GM23338 (cell line): ENCODE measurements around the gene MTRF1L. TPM values are rescaled to one million over a fixed set of nuclear protein-coding genes. Genes with fewer than 3 reads are reported as not detected.

ENCODE experiments used
- ATAC-seq: fragments of 200-7000 bp; cut with Tn5 transposase; 3 replicates; pipeline ENCODE4 v1.9.1; 2020
- DNase-seq: peaks from one replicate; pipeline ENCODE4 v3.0.0-alpha.2; 2015; ENCODE audit warnings: low spot score
- H2AFZ ChIP-seq: fragments of 200-600 bp; sonication (generic); 2 replicates; pipeline ENCODE4 v1.8.0; 2016; ENCODE audit warnings: antibody characterized with exemption, mild to moderate bottlenecking, moderate library complexity
- H3F3A ChIP-seq: fragments of 200-600 bp; sonication (generic); replicated peaks from 2 replicates; pipeline ENCODE4 v1.8.0; 2017; ENCODE audit warnings: antibody characterized with exemption, mixed run types, low read depth
- H3K27ac ChIP-seq: fragments of 200-600 bp; sonication (generic); 2 replicates; pipeline ENCODE4 v1.6.1; 2016; ENCODE audit warnings: low read depth
- H3K27me3 ChIP-seq: fragments of 200-600 bp; sonication (generic); 2 replicates; pipeline ENCODE4 v1.8.0; 2016; ENCODE audit warnings: mild to moderate bottlenecking, mixed run types, moderate library complexity; ENCODE audit not compliant: insufficient read depth
- H3K36me3 ChIP-seq: fragments of 200-600 bp; sonication (generic); 2 replicates; pipeline ENCODE4 v1.8.0; 2016; ENCODE audit warnings: mild to moderate bottlenecking; ENCODE audit not compliant: insufficient read depth
- H3K4me1 ChIP-seq: fragments of 200-600 bp; sonication (generic); 2 replicates; pipeline ENCODE4 v1.8.0; 2016; ENCODE audit warnings: mild to moderate bottlenecking, moderate library complexity; ENCODE audit not compliant: insufficient read depth
- H3K4me2 ChIP-seq: fragments of 200-600 bp; sonication (generic); 2 replicates; pipeline ENCODE4 v1.7.1; 2017; ENCODE audit warnings: mixed run types
- H3K4me3 ChIP-seq: fragments of 200-600 bp; sonication (generic); 2 replicates; pipeline ENCODE4 v1.6.1; 2016; ENCODE audit warnings: mixed run types
- H3K79me2 ChIP-seq: fragments of 200-600 bp; sonication (generic); replicated peaks from 2 replicates; pipeline ENCODE4 v1.8.0; 2017; ENCODE audit warnings: mild to moderate bottlenecking; ENCODE audit not compliant: insufficient read depth
- H3K9me2 ChIP-seq: fragments of 200-600 bp; sonication (generic); 2 replicates; pipeline ENCODE4 v1.8.0; 2017; ENCODE audit not compliant: insufficient read depth
- H4K20me1 ChIP-seq: fragments of 200-600 bp; sonication (generic); replicated peaks from 2 replicates; pipeline ENCODE4 v1.8.0; 2017; ENCODE audit warnings: mild to moderate bottlenecking; ENCODE audit not compliant: insufficient read depth
- H3K27ac Mint-ChIP-seq: 2 replicates; pipeline ENCODE4 v1.8.0; 2020; ENCODE audit warnings: inconsistent platforms, mild to moderate bottlenecking, moderate library complexity, mixed read lengths
- H3K27me3 Mint-ChIP-seq: 3 replicates; pipeline ENCODE4 v1.8.0; 2022; ENCODE audit warnings: low read depth, mild to moderate bottlenecking, moderate library complexity, mixed read lengths, inconsistent platforms; ENCODE audit not compliant: insufficient read depth, poor library complexity
- H3K36me3 Mint-ChIP-seq: 3 replicates; pipeline ENCODE4 v1.8.0; 2021; ENCODE audit warnings: low read depth, mild to moderate bottlenecking, inconsistent platforms, moderate library complexity, mixed read lengths
- H3K4me1 Mint-ChIP-seq: 3 replicates; pipeline ENCODE4 v1.8.0; 2020; ENCODE audit warnings: mild to moderate bottlenecking, inconsistent platforms, mixed read lengths
- H3K4me3 Mint-ChIP-seq: 3 replicates; pipeline ENCODE4 v1.8.0; 2021; ENCODE audit warnings: moderate library complexity, mild to moderate bottlenecking, inconsistent platforms, mixed read lengths
- H3K9me3 Mint-ChIP-seq: 3 replicates; pipeline ENCODE4 v1.8.0; 2020; ENCODE audit warnings: moderate library complexity, mild to moderate bottlenecking, inconsistent platforms, mixed read lengths
- CREB1 ChIP-seq: fragments of 250-450 bp; sonication (Bioruptor Pico); IDR thresholded peaks from 2 replicates; pipeline ENCODE4 v1.5.0; 2020; ENCODE audit warnings: low read depth, mild to moderate bottlenecking, moderate library complexity
- EZH2 ChIP-seq: fragments of 200-600 bp; sonication (generic); IDR thresholded peaks from one replicate; pipeline ENCODE4 v1.8.0; 2017; ENCODE audit warnings: antibody characterized with exemption, mild to moderate bottlenecking, low read depth; ENCODE audit not compliant: unreplicated experiment
- EZH2phosphoT487 ChIP-seq: fragments of 200-600 bp; sonication (generic); IDR thresholded peaks from one replicate; pipeline ENCODE4 v1.8.1; 2018; ENCODE audit warnings: antibody characterized with exemption; ENCODE audit not compliant: unreplicated experiment
- JUNB ChIP-seq: IDR thresholded peaks from one replicate; pipeline ENCODE4 v1.6.1; 2016; ENCODE audit warnings: antibody characterized with exemption; ENCODE audit not compliant: unreplicated experiment
- NANOG ChIP-seq: IDR thresholded peaks from 2 replicates; pipeline ENCODE4 v1.6.1; 2016; ENCODE audit warnings: antibody characterized with exemption, borderline replicate concordance
- POLR2AphosphoS5 ChIP-seq: IDR thresholded peaks from 2 replicates; pipeline ENCODE4 v1.6.1; 2016; ENCODE audit warnings: antibody characterized with exemption, low read depth
- ZNF114 ChIP-seq: fragments of 250-450 bp; sonication (Bioruptor Pico); IDR thresholded peaks from 2 replicates; pipeline ENCODE4 v1.5.0; 2020; ENCODE audit warnings: mild to moderate bottlenecking, moderate library complexity
- polyA plus RNA-seq: library from polyadenylated mRNA; unstranded; fragments of >200 nt; fragmentation: Nextera tagmentation; extraction: Ambion mirVana; gene quantifications from 2 replicates; pipeline ENCODE4 v1.2.1, GENCODE V29; 2016
- total RNA-seq: library from RNA; depleted of rRNA; stranded (reverse); fragments of >200 nt; shearing (Covaris generic); gene quantifications from 2 replicates; pipeline ENCODE4 v1.2.3, GENCODE V29; 2014
- TF ChIP-seq, protein P1 (sequence below): fragments of 250-450 bp; sonication (Bioruptor Pico); IDR thresholded peaks from 2 replicates; pipeline ENCODE4 v1.5.0; 2020; ENCODE audit warnings: mild to moderate bottlenecking, moderate library complexity
- TF ChIP-seq, protein P2 (sequence below): IDR thresholded peaks from 2 replicates; pipeline ENCODE4 v1.6.1; 2016; ENCODE audit warnings: antibody characterized with exemption
- TF ChIP-seq, protein P3 (sequence below), 2 experiments: fragments of 200-600 bp in 1 of 2; sonication (generic) in 1 of 2; conservative IDR thresholded peaks; 2 replicates each; pipeline versions ENCODE4 v1.5.1 to v1.6.1; 2016 to 2017; ENCODE audit warnings: antibody characterized with exemption in 2 of 2, low read depth in 2 of 2, mild to moderate bottlenecking in 2 of 2, moderate library complexity in 1 of 2

MTRF1L gene
- total and polyA plus RNA-seq, 2 experiments from 2014 or later = 20.5 to 28.3 TPM

DNA sequence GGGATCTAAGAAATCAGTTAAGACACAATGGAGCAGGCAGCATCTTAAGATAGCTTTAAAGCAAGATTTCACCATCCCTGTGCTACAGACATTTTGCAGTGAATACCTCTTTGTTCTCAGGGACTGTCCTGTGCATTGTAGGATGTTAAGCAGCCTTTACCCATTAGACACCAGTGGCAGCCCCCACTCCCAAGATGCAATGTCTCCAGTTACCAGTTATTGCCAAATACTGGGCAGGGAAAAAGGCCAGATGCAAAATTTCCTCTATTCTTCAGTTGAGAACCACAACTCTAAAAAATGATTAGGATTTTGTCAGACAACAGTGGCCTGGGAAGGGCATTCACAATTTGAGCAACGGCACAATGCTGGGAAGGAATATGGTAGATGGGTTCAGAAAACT, 25.8 kb downstream of the MTRF1L start (continued):
- TF ChIP-seq, protein P1, sequence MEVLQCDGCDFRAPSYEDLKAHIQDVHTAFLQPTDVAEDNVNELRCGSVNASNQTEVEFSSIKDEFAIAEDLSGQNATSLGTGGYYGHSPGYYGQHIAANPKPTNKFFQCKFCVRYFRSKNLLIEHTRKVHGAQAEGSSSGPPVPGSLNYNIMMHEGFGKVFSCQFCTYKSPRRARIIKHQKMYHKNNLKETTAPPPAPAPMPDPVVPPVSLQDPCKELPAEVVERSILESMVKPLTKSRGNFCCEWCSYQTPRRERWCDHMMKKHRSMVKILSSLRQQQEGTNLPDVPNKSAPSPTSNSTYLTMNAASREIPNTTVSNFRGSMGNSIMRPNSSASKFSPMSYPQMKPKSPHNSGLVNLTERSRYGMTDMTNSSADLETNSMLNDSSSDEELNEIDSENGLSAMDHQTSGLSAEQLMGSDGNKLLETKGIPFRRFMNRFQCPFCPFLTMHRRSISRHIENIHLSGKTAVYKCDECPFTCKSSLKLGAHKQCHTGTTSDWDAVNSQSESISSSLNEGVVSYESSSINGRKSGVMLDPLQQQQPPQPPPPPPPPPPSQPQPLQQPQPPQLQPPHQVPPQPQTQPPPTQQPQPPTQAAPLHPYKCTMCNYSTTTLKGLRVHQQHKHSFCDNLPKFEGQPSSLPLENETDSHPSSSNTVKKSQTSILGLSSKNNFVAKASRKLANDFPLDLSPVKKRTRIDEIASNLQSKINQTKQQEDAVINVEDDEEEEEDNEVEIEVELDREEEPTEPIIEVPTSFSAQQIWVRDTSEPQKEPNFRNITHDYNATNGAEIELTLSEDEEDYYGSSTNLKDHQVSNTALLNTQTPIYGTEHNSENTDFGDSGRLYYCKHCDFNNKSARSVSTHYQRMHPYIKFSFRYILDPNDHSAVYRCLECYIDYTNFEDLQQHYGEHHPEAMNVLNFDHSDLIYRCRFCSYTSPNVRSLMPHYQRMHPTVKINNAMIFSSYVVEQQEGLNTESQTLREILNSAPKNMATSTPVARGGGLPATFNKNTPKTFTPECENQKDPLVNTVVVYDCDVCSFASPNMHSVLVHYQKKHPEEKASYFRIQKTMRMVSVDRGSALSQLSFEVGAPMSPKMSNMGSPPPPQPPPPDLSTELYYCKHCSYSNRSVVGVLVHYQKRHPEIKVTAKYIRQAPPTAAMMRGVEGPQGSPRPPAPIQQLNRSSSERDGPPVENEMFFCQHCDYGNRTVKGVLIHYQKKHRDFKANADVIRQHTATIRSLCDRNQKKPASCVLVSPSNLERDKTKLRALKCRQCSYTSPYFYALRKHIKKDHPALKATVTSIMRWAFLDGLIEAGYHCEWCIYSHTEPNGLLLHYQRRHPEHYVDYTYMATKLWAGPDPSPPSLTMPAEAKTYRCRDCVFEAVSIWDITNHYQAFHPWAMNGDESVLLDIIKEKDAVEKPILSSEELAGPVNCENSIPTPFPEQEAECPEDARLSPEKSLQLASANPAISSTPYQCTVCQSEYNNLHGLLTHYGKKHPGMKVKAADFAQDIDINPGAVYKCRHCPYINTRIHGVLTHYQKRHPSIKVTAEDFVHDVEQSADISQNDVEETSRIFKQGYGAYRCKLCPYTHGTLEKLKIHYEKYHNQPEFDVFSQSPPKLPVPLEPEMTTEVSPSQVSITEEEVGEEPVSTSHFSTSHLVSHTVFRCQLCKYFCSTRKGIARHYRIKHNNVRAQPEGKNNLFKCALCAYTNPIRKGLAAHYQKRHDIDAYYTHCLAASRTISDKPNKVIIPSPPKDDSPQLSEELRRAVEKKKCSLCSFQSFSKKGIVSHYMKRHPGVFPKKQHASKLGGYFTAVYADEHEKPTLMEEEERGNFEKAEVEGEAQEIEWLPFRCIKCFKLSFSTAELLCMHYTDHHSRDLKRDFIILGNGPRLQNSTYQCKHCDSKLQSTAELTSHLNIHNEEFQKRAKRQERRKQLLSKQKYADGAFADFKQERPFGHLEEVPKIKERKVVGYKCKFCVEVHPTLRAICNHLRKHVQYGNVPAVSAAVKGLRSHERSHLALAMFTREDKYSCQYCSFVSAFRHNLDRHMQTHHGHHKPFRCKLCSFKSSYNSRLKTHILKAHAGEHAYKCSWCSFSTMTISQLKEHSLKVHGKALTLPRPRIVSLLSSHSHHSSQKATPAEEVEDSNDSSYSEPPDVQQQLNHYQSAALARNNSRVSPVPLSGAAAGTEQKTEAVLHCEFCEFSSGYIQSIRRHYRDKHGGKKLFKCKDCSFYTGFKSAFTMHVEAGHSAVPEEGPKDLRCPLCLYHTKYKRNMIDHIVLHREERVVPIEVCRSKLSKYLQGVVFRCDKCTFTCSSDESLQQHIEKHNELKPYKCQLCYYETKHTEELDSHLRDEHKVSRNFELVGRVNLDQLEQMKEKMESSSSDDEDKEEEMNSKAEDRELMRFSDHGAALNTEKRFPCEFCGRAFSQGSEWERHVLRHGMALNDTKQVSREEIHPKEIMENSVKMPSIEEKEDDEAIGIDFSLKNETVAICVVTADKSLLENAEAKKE = no peak
- no peak for TF ChIP-seq JUNB
- TF ChIP-seq, protein P2, sequence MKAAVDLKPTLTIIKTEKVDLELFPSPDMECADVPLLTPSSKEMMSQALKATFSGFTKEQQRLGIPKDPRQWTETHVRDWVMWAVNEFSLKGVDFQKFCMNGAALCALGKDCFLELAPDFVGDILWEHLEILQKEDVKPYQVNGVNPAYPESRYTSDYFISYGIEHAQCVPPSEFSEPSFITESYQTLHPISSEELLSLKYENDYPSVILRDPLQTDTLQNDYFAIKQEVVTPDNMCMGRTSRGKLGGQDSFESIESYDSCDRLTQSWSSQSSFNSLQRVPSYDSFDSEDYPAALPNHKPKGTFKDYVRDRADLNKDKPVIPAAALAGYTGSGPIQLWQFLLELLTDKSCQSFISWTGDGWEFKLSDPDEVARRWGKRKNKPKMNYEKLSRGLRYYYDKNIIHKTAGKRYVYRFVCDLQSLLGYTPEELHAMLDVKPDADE = no peak
- TF ChIP-seq EZH2 = no peak
- TF ChIP-seq CREB1 (CRISPR knock-in tag) = no peak
- TF ChIP-seq NANOG = no peak
- no peak for TF ChIP-seq EZH2phosphoT487

DNA sequence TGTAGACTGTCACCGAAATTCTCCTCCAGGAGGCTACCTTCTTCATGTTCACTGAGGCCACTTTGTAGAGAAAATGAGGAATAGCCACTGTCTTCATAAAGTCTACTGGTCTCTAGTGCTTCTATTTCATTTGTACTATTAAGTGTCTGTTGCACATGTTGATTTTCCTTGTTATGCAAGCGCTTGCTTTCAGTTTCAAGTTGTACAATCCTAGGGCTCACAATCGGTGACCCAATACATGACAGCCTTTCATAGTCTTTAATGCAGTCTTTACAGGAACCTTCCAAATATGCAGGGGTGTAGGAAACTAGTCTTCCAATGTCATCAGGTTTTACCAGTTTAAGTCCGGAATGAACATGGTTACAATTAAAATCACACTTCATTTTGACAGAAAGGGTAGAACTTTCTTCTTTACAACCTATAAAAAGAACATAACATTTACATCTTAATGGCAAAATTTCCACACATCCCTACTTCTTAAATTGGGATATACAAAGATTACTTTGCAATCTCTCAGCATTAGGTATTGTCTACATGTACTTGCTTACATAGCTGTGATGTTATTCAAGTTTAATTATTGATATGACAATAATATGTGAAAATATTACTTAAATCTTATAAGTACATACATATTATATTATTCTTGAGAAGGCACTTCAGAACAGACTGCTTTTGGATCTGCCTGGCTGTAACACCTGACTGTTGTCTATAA, 27.1 kb downstream of the MTRF1L start:
- Mint-ChIP-seq H3K4me1 (peaks cover 42% of the 10 kb centered on the region), H3K4me3 (peak overlapping the region; percentile 16; the same call in 1 of the 3 replicates), H3K9me3 (no peaks in the 10 kb centered on the region), H3K36me3 (peaks cover 71% of the 10 kb centered on the region), H3K27me3 (peaks cover 2% of the 10 kb centered on the region), H3K27ac (no peak overlapping the region)
- 0 out of 2 replicates have a peak overlapping the region, but pooled peaks have one; percentile 23 for H3K4me2 ChIP-seq
- H2AFZ ChIP-seq = no peak overlapping the region
- H3K79me2 ChIP-seq = peaks cover 83% of the 10 kb centered on the region
- no peak overlapping the region for H3K4me3 ChIP-seq
- ATAC-seq (no peak), DNase-seq (no peak)
- H3K4me1 ChIP-seq = peaks cover 34% of the 10 kb centered on the region
- no peak for TF ChIP-seq EZH2phosphoT487
- TF ChIP-seq, protein P3, sequence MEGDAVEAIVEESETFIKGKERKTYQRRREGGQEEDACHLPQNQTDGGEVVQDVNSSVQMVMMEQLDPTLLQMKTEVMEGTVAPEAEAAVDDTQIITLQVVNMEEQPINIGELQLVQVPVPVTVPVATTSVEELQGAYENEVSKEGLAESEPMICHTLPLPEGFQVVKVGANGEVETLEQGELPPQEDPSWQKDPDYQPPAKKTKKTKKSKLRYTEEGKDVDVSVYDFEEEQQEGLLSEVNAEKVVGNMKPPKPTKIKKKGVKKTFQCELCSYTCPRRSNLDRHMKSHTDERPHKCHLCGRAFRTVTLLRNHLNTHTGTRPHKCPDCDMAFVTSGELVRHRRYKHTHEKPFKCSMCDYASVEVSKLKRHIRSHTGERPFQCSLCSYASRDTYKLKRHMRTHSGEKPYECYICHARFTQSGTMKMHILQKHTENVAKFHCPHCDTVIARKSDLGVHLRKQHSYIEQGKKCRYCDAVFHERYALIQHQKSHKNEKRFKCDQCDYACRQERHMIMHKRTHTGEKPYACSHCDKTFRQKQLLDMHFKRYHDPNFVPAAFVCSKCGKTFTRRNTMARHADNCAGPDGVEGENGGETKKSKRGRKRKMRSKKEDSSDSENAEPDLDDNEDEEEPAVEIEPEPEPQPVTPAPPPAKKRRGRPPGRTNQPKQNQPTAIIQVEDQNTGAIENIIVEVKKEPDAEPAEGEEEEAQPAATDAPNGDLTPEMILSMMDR (conservative IDR thresholded peaks at IDR 0.05; ENCODE audit: low read depth in 2 of 2) = no peak
- TF ChIP-seq, protein P2 = no peak
- no peak for TF ChIP-seq NANOG
- no peak for TF ChIP-seq ZNF114 (CRISPR knock-in tag)
- no peak for TF ChIP-seq JUNB
- TF ChIP-seq POLR2AphosphoS5 = no peak
- H3K9me2 ChIP-seq = no peaks in the 10 kb centered on the region
- peaks cover 69% of the 10 kb centered on the region for H3K36me3 ChIP-seq
- no peaks in the 10 kb centered on the region for H3K27me3 ChIP-seq
- peaks cover 88% of the 10 kb centered on the region for H4K20me1 ChIP-seq
- no peaks in the 10 kb centered on the region; the same call in 1 of the 2 replicates for H3F3A ChIP-seq
- H3K27ac ChIP-seq = no peak overlapping the region
